Measurements from ENCODE around the gene PLP1. TPM values are rescaled to one million over a fixed set of nuclear protein-coding genes. Genes with fewer than 3 reads are reported as not detected.
A peak's percentile ranks its signal among the peaks of the same experiment; 100 is the strongest.

PLP1 gene, protein sequence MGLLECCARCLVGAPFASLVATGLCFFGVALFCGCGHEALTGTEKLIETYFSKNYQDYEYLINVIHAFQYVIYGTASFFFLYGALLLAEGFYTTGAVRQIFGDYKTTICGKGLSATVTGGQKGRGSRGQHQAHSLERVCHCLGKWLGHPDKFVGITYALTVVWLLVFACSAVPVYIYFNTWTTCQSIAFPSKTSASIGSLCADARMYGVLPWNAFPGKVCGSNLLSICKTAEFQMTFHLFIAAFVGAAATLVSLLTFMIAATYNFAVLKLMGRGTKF
- total RNA-seq = not detected

DNA sequence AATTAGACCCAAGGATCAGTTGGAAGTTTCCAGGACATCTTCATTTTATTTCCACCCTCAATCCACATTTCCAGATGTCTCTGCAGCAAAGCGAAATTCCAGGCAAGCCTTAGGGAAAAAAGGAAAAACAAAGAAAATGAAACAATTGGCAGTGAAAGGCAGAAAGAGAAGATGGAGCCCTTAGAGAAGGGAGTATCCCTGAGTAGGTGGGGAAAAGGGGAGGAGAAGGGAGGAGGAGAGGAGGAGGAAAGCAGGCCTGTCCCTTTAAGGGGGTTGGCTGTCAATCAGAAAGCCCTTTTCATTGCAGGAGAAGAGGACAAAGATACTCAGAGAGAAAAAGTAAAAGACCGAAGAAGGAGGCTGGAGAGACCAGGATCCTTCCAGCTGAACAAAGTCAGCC, at the start of gene PLP1:
PLP1 (plus strand) TSS at position 295 of the 400 bp plus-strand sequence. CDS start 156 bp downstream, outside the sequence.
- no peaks in the 10 kb centered on the region for H3K4me1 Mint-ChIP-seq
- no peaks in the 10 kb centered on the region for H3K9me3 Mint-ChIP-seq (ENCODE audit: low read depth)
- ChIA-PET CTCF (no interaction called here), POLR2A (no interaction called here)
- intact Hi-C loops (cut with DNase I, micrococcal nuclease) = no loop called here
- H3K4me3 Mint-ChIP-seq = no peak within 1 kb of the TSS
- peaks cover 10% of the 10 kb centered on the region for H3K27me3 Mint-ChIP-seq
- DNase-seq (no peak), ATAC-seq (no peak)
- no peak within 1 kb of the TSS for H3K27ac Mint-ChIP-seq
- no peaks in the 10 kb centered on the region for H3K36me3 Mint-ChIP-seq (ENCODE audit: low read depth)

DNA sequence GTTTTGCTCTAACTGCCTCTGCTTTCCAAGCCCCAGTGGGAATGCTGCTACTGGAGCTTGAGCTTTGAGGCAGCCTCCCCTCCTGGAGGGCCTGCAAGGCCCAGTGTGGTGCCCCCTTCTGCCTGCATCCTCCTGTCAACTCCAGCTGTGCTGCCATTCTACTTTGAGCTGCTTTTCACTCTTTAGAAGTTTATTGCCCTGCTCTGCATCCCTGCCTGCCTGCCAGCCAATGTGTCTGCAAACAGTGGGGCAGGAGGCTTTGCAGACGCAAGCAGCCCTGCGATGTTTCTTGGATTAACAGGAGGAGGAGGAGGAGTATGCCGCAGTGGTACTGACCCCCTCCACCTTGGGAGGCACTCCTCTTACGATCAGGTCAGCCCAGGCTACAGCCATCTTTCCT, 49.5 kb upstream of the PLP1 start:
- intact Hi-C loops (cut with DNase I, micrococcal nuclease) = no loop called here
- Mint-ChIP-seq H3K36me3 (ENCODE audit: low read depth) (no peaks in the 10 kb centered on the region), H3K4me1 (no peaks in the 10 kb centered on the region), H3K27me3 (peaks cover 4% of the 10 kb centered on the region), H3K27ac (no peak overlapping the region), H3K9me3 (ENCODE audit: low read depth) (no peaks in the 10 kb centered on the region), H3K4me3 (no peak overlapping the region)
- DNase-seq (no peak), ATAC-seq (no peak)
- ChIA-PET CTCF (interaction anchor here (1.4 kb wide), 1 partner anchor 15 kb away, joined by 4 read pairs; no protein-coding TSS in a partner anchor), POLR2A (no interaction called here)

DNA sequence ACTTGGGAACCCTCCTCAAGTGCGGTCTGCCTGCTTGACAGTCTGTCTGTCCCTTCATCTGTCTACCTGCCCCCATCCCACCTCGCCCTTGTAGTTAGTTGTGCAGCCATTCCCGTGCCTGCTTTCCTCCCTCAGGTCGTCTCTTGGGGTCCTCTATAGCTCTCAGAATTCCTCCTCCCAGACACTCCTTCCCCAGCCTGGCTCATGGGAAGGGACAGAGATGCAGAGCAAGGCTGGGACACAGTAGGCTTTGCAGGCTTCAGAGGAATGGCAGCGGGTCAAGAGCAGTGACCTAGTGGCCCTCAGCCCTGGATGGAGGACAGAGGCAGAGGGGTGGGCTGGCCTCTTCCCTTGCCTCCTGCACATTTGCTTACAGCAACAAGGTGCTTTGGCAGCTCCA, 47.6 kb upstream of the PLP1 start:
- H3K36me3 Mint-ChIP-seq (ENCODE audit: low read depth) = no peaks in the 10 kb centered on the region
- no peak overlapping the region for H3K4me3 Mint-ChIP-seq
- DNase-seq (no peak), ATAC-seq (no peak)
- no peak overlapping the region for H3K27ac Mint-ChIP-seq
- POLR2A ChIA-PET = no interaction called here
- no peaks in the 10 kb centered on the region for H3K9me3 Mint-ChIP-seq (ENCODE audit: low read depth)
- CTCF ChIA-PET = interaction anchor here (0.6 kb wide), 1 partner anchor 32 kb away, joined by 3 read pairs; no protein-coding TSS in a partner anchor
- peaks cover 4% of the 10 kb centered on the region for H3K27me3 Mint-ChIP-seq
- intact Hi-C loops (cut with DNase I, micrococcal nuclease) = no loop called here
- no peaks in the 10 kb centered on the region for H3K4me1 Mint-ChIP-seq

DNA sequence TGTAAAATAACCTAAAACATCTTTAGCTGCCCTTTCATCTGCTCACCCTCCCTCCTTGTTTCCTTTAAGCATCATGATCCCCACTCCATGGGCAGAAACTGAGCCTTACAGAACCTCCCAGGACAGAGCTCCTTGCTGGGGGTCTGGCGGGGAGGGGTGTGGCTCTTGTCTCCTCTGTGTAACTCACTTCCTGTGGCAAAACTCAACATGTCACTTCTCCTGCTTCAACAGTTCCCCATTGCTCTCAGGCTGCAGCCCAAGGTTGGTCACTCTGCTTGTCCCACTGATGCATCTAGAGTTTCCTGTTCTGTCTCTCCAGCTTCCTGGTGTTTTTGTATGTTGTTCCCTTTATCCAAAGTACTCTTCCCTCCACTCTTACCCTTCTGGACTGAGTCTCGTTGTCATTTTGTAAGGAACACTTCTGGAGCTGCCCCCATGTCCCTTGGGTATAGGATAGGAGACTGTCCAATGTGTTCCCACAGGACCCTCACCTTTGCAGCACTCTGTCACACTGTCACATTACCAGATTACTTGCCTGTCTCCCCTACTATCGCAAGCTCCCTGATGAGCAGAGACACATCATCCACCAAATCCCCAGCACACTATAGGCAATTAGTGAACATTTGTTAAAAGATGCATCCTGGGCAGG, 46.4 kb upstream of the PLP1 start:
- Mint-ChIP-seq H3K27ac (no peak overlapping the region), H3K4me1 (peaks cover 4% of the 10 kb centered on the region), H3K4me3 (no peak overlapping the region), H3K36me3 (ENCODE audit: low read depth) (no peaks in the 10 kb centered on the region), H3K9me3 (ENCODE audit: low read depth) (no peaks in the 10 kb centered on the region), H3K27me3 (peaks cover 4% of the 10 kb centered on the region)
- CTCF ChIA-PET = interaction anchor here (0.8 to 1.1 kb wide), 2 partner anchors 10 to 15 kb away, joined by 3 to 4 read pairs; no protein-coding TSS in a partner anchor
- ATAC-seq = no peak
- intact Hi-C loops (cut with DNase I, micrococcal nuclease) = no loop called here
- POLR2A ChIA-PET = no interaction called here
- no peak for DNase-seq

GRCh38 chrX:103730796-103731493, 45.7 kb upstream of the PLP1 start:
- Mint-ChIP-seq H3K4me1 (peaks cover 4% of the 10 kb centered on the region), H3K36me3 (ENCODE audit: low read depth) (no peaks in the 10 kb centered on the region), H3K27ac (no peak overlapping the region), H3K27me3 (peaks cover 4% of the 10 kb centered on the region), H3K4me3 (no peak overlapping the region), H3K9me3 (ENCODE audit: low read depth) (no peaks in the 10 kb centered on the region)
- CTCF ChIA-PET = interaction anchor here (0.8 to 1.1 kb wide), 2 partner anchors 9 to 16 kb away, joined by 3 to 4 read pairs; no protein-coding TSS in a partner anchor
- POLR2A ChIA-PET = no interaction called here
- ATAC-seq (no peak), DNase-seq (no peak)
- intact Hi-C loops (cut with DNase I, micrococcal nuclease) = no loop called here

- DNase-seq (no peak), ATAC-seq (no peak)
- peaks cover 4% of the 10 kb centered on the region for H3K27me3 Mint-ChIP-seq
- H3K4me3 Mint-ChIP-seq = no peak overlapping the region
- no peaks in the 10 kb centered on the region for H3K36me3 Mint-ChIP-seq (ENCODE audit: low read depth)
- H3K4me1 Mint-ChIP-seq = peaks cover 4% of the 10 kb centered on the region
- no peak overlapping the region for H3K27ac Mint-ChIP-seq
- H3K9me3 Mint-ChIP-seq (ENCODE audit: low read depth) = no peaks in the 10 kb centered on the region
- POLR2A ChIA-PET = no interaction called here
- CTCF ChIA-PET = interaction anchor here (0.5 kb wide), 1 partner anchor 81 kb away, joined by 3 read pairs; no protein-coding TSS in a partner anchor
- intact Hi-C loops (cut with DNase I, micrococcal nuclease) = no loop called here
Measured at GRCh38 chrX:103733017-103733416, 43.6 kb upstream of the PLP1 start.

DNA sequence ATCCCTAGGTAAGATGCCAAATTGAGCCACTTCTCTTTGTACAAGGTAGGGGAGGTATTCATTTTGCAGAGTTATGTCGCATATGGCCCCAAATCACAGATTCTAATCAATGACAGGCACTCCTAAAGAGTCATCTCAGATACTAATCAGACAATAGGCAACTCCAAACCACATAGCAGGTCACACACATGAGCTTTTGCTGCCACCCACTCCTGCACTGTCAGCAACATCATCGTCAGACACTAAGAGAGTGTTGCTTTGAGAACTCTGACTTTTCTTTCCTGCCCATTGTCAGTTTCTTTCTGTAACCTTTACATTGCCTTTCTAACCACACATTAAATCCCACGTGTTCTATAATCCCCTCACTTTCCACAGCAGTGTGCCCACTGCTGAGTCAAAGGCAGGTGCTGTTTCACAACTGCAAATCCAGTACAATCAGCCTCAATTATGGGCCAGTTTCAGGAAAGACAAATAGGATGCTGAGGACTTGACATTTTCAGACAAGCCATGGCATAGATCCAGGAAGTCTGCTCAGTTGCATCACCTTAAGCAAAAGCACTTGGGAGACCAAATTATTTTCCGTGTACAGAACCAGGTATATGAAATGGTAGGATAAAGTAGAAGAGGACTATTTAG, 42.4 kb upstream of the PLP1 start:
- POLR2A ChIA-PET = no interaction called here
- peak; percentile 25 for DNase-seq
- intact Hi-C loops (cut with DNase I, micrococcal nuclease) = no loop called here

DNA sequence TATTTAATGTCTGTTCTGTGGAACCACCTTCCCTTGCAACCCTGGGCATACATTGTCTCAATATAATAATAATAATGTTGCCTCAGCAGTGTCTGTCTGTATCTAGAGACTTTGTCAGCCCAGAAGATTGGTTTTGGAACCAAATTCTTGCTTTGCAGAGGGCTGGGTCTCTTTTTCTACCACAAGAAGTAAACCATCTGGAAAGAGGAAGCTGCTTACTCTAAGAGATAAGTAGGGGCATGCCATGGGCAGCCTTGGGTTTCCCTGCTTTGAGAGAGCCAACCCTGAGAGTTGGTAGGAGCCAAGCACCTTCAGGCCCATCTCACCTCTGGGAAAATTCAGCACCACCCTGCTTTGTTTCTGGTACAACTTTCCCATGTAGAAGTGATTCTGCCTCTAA, 38.9 kb upstream of the PLP1 start:
- no peaks in the 10 kb centered on the region for H3K9me3 Mint-ChIP-seq (ENCODE audit: low read depth)
- no peak overlapping the region for H3K4me3 Mint-ChIP-seq
- peaks cover 4% of the 10 kb centered on the region for H3K4me1 Mint-ChIP-seq
- no peaks in the 10 kb centered on the region for H3K27me3 Mint-ChIP-seq
- no peak for DNase-seq
- CTCF ChIA-PET = no interaction called here
- ATAC-seq = no peak
- intact Hi-C loops (cut with DNase I, micrococcal nuclease) = no loop called here
- POLR2A ChIA-PET = no interaction called here
- H3K36me3 Mint-ChIP-seq (ENCODE audit: low read depth) = no peaks in the 10 kb centered on the region
- no peak overlapping the region for H3K27ac Mint-ChIP-seq

More for the DNA sequence above, 42.4 kb upstream of the PLP1 start:
- CTCF ChIA-PET = interaction anchor here (0.8 kb wide), 1 partner anchor 24 kb away, joined by 5 read pairs; the partner anchor contains the start of gene TMEM31
- Mint-ChIP-seq H3K4me3 (no peak overlapping the region), H3K4me1 (peaks cover 4% of the 10 kb centered on the region), H3K27me3 (peaks cover 4% of the 10 kb centered on the region), H3K9me3 (ENCODE audit: low read depth) (no peaks in the 10 kb centered on the region), H3K36me3 (ENCODE audit: low read depth) (no peaks in the 10 kb centered on the region), H3K27ac (no peak overlapping the region)
- ATAC-seq = peak; percentile 63

- ATAC-seq (no peak), DNase-seq (no peak)
- Mint-ChIP-seq H3K4me3 (no peak overlapping the region), H3K9me3 (ENCODE audit: low read depth) (no peaks in the 10 kb centered on the region), H3K27ac (no peak overlapping the region), H3K36me3 (ENCODE audit: low read depth) (no peaks in the 10 kb centered on the region), H3K27me3 (no peaks in the 10 kb centered on the region), H3K4me1 (peaks cover 2% of the 10 kb centered on the region)
- POLR2A ChIA-PET = no interaction called here
- intact Hi-C loops (cut with DNase I, micrococcal nuclease) = no loop called here
- CTCF ChIA-PET = interaction anchor here (1.0 to 1.3 kb wide), 2 partner anchors 9 to 28 kb away, joined by 3 read pairs; no protein-coding TSS in a partner anchor
Measured at GRCh38 chrX:103739421-103739820, 37.2 kb upstream of the PLP1 start.

- no peaks in the 10 kb centered on the region for H3K36me3 Mint-ChIP-seq (ENCODE audit: low read depth)
- H3K9me3 Mint-ChIP-seq (ENCODE audit: low read depth) = no peaks in the 10 kb centered on the region
- ATAC-seq = no peak
- no peak overlapping the region for H3K27ac Mint-ChIP-seq
- no peak for DNase-seq
- H3K4me1 Mint-ChIP-seq = no peaks in the 10 kb centered on the region
- no peaks in the 10 kb centered on the region for H3K27me3 Mint-ChIP-seq
- no peak overlapping the region for H3K4me3 Mint-ChIP-seq
- POLR2A ChIA-PET = no interaction called here
- intact Hi-C loops (cut with DNase I, micrococcal nuclease) = no loop called here
- CTCF ChIA-PET = no interaction called here
Measured at GRCh38 chrX:103741879-103742278, 34.8 kb upstream of the PLP1 start.

DNA sequence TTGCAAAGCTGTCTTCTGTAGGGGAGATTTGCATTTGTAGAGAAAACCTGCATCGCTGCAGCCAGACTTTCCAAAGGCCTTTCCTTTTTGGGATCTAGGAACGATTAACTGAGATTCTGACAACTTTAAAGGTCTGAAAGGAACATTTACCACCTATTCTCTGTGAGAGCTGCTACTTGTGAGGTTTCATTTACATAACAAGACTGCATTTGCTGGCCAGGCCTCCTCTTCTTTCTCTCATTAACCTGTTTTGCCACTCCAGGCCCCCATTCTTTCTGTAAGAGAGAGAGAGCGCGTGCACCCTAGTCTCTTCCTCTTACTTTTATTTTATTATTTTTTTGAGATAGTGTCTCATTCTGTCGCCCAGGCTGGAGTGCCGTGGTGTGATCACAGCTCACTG, 34.3 kb upstream of the PLP1 start:
- H3K4me1 Mint-ChIP-seq = no peaks in the 10 kb centered on the region
- H3K27me3 Mint-ChIP-seq = no peaks in the 10 kb centered on the region
- no peak overlapping the region for H3K27ac Mint-ChIP-seq
- ATAC-seq (no peak), DNase-seq (no peak)
- H3K4me3 Mint-ChIP-seq = no peak overlapping the region
- ChIA-PET POLR2A (no interaction called here), CTCF (no interaction called here)
- intact Hi-C loops (cut with DNase I, micrococcal nuclease) = no loop called here
- H3K36me3 Mint-ChIP-seq (ENCODE audit: low read depth) = no peaks in the 10 kb centered on the region
- H3K9me3 Mint-ChIP-seq (ENCODE audit: low read depth) = no peaks in the 10 kb centered on the region

Data from activated CD4-positive, alpha-beta T cell treated with anti-CD3 and anti-CD28 coated beads for 36 hours (primary cell).